ENCODE results near the gene KLHDC10. TPM values are rescaled to one million over a fixed set of nuclear protein-coding genes. Genes with fewer than 3 reads are reported as not detected.
"Not testable (repeated sequence)": the region's sequence is repeated elsewhere in the genome, so short reads cannot be mapped to it uniquely, and the experiment has no call there.

The KLHDC10 gene
- total RNA-seq, 1 experiment from 2014 or later: 37.5 TPM

DNA sequence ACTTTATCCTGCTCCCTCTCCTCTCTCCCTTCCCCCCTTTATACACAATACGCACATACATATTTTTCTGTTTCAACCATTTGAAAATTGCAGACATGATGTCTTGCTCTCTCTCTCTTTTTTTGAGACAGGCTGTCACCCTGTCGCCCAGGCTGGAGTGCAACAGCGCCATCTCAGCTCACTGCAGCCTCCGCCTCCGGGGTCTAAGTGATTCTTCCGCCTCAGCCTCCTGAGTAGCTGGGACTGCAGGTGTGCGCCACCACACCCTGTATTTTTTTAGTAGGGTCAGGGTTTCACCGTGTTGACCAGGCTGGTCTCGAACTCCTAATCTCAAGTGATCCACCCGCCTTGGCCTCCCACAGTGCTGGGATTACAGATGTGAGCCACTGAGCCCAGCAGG, 38.5 kb downstream of the KLHDC10 start:
- Histone ChIP-seq H3K9me3 (ENCODE audit: low read depth, low read length, poor library complexity, severe bottlenecking) (no peaks in the 10 kb centered on the region), H3K36me3 (ENCODE audit: insufficient read depth, low read length, poor library complexity, severe bottlenecking) (no peaks in the 10 kb centered on the region), H3K4me3 (ENCODE audit: low read depth, low read length, poor library complexity, severe bottlenecking) (no peak overlapping the region), H3K4me1 (ENCODE audit: insufficient read depth, low read length, poor library complexity, severe bottlenecking) (no peaks in the 10 kb centered on the region), H3K27me3 (replicated peaks; ENCODE audit: insufficient read depth, low read depth, low read length, poor library complexity) (no peaks in the 10 kb centered on the region), H3K27ac (ENCODE audit: low read depth, low read length, poor library complexity, severe bottlenecking) (no peak overlapping the region)
- intact Hi-C loops (cut with micrococcal nuclease; ENCODE audit: unreplicated experiment): no loop called here
- CTCF ChIA-PET: no interaction called here
- TF ChIP-seq EZH2 (IDR thresholded peaks at IDR 0.05; ENCODE audit: borderline replicate concordance, low read depth, low read length, poor library complexity, severe bottlenecking): no peak
- TF ChIP-seq, protein P1, sequence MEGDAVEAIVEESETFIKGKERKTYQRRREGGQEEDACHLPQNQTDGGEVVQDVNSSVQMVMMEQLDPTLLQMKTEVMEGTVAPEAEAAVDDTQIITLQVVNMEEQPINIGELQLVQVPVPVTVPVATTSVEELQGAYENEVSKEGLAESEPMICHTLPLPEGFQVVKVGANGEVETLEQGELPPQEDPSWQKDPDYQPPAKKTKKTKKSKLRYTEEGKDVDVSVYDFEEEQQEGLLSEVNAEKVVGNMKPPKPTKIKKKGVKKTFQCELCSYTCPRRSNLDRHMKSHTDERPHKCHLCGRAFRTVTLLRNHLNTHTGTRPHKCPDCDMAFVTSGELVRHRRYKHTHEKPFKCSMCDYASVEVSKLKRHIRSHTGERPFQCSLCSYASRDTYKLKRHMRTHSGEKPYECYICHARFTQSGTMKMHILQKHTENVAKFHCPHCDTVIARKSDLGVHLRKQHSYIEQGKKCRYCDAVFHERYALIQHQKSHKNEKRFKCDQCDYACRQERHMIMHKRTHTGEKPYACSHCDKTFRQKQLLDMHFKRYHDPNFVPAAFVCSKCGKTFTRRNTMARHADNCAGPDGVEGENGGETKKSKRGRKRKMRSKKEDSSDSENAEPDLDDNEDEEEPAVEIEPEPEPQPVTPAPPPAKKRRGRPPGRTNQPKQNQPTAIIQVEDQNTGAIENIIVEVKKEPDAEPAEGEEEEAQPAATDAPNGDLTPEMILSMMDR (conservative IDR thresholded peaks at IDR 0.05; ENCODE audit: low read depth, low read length): no peak
- BruUV-seq (replicated peaks): no TSS peak
- POLR2A ChIA-PET (ENCODE audit: low non-redundant PET): no interaction called here
- DNase-seq (ENCODE audit: low spot score): no peak

DNA sequence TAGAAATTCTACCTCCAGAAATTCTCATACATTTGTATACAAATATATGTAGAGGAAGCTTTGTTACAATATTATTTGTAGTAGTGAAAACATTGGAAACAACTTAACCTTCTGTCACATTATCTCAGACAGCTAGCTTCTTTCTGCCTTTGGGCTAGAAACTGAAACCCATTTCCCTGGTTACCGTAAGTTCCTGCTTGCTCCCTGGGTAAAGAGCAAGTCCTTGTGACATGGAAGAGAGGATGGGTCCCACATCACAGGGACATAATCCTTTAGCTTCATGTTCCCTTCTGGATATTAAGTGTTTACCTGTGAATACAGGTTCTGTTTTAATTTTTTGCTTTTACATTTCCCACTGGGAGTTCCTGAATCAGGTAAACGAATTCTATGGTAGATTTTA, 41.8 kb downstream of the KLHDC10 start:
- no peaks in the 10 kb centered on the region for H3K27me3 ChIP-seq (replicated peaks; ENCODE audit: insufficient read depth, low read depth, low read length, poor library complexity)
- H3K9me3 ChIP-seq (ENCODE audit: low read depth, low read length, poor library complexity, severe bottlenecking): no peaks in the 10 kb centered on the region
- no peaks in the 10 kb centered on the region for H3K36me3 ChIP-seq (ENCODE audit: insufficient read depth, low read length, poor library complexity, severe bottlenecking)
- TF ChIP-seq, protein P1 (conservative IDR thresholded peaks at IDR 0.05; ENCODE audit: low read depth, low read length): no peak
- TF ChIP-seq EZH2 (IDR thresholded peaks at IDR 0.05; ENCODE audit: borderline replicate concordance, low read depth, low read length, poor library complexity, severe bottlenecking): no peak
- DNase-seq (ENCODE audit: low spot score): no peak
- H3K27ac ChIP-seq (ENCODE audit: low read depth, low read length, poor library complexity, severe bottlenecking): no peak overlapping the region
- ChIA-PET CTCF (no interaction called here), POLR2A (ENCODE audit: low non-redundant PET) (no interaction called here)
- H3K4me3 ChIP-seq (ENCODE audit: low read depth, low read length, poor library complexity, severe bottlenecking): no peak overlapping the region
- intact Hi-C loops (cut with micrococcal nuclease; ENCODE audit: unreplicated experiment): no loop called here
- no peaks in the 10 kb centered on the region for H3K4me1 ChIP-seq (ENCODE audit: insufficient read depth, low read length, poor library complexity, severe bottlenecking)
- BruUV-seq (replicated peaks): no TSS peak

DNA sequence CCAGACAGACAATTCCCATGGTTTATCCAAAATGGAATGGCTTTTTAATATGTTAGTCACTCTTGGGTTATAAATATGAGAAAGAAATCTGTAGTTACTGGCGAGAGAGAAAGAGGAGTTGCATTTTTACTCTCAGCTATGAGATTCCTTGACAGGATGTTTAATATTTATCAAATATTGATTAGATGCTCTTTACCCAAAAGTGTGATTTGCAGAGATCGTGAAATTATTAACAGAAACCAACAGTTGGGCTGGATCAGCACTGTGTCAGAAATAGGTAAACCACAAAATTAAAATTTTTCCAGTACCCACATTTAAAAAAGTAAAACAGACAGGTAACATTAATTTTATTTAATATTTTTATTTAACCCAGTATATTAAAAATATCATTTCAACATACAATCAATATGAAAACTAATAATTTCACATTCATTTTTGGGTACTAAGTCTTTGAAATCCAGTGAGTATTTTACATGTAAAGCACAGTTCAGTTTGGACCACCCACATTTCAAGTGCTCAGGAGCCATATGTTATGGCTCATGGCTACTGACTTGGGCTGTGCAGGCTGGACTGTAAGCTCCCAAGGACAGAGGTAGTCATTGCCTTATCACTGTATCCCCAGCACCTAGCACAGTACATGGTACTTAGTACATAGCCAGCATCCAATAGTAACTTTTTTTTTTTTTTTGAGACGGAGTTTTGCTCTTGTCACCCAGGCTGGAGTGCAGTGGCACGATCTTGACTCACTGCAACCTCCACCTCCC, 42.5 kb downstream of the KLHDC10 start:
- no peaks in the 10 kb centered on the region for H3K27me3 ChIP-seq (replicated peaks; ENCODE audit: insufficient read depth, low read depth, low read length, poor library complexity)
- no peak overlapping the region for H3K4me3 ChIP-seq (ENCODE audit: low read depth, low read length, poor library complexity, severe bottlenecking)
- ChIA-PET POLR2A (ENCODE audit: low non-redundant PET) (no interaction called here), CTCF (no interaction called here)
- H3K4me1 ChIP-seq (ENCODE audit: insufficient read depth, low read length, poor library complexity, severe bottlenecking): no peaks in the 10 kb centered on the region
- intact Hi-C loops (cut with micrococcal nuclease; ENCODE audit: unreplicated experiment): no loop called here
- no peaks in the 10 kb centered on the region for H3K36me3 ChIP-seq (ENCODE audit: insufficient read depth, low read length, poor library complexity, severe bottlenecking)
- DNase-seq (ENCODE audit: low spot score): no peak
- H3K27ac ChIP-seq (ENCODE audit: low read depth, low read length, poor library complexity, severe bottlenecking): no peak overlapping the region
- no peak for TF ChIP-seq EZH2 (IDR thresholded peaks at IDR 0.05; ENCODE audit: borderline replicate concordance, low read depth, low read length, poor library complexity, severe bottlenecking)
- TF ChIP-seq, protein P1 (conservative IDR thresholded peaks at IDR 0.05; ENCODE audit: low read depth, low read length): no peak
- no TSS peak for BruUV-seq (replicated peaks)
- no peaks in the 10 kb centered on the region for H3K9me3 ChIP-seq (ENCODE audit: low read depth, low read length, poor library complexity, severe bottlenecking)

DNA sequence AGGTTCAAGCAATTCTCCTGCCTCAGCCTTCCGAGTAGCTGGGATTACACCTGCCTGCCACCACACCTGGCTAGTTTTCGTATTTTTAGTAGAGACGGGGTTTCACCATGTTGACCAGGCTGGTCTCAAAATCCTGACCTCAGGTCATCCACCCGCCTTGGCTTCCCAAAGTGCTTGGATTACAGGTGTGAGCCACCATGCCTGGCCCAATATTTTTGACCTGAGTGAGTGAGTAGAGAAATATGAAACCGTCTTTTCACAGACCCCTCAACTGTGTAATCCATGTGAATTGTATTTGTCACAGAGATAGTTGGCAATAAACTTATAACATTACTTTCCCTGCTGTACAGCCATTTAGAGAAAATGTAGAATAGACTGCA, 43.1 kb downstream of the KLHDC10 start:
- H3K27ac ChIP-seq (ENCODE audit: low read depth, low read length, poor library complexity, severe bottlenecking); H3K9me3 ChIP-seq (ENCODE audit: low read depth, low read length, poor library complexity, severe bottlenecking); H3K4me1 ChIP-seq (ENCODE audit: insufficient read depth, low read length, poor library complexity, severe bottlenecking); H3K27me3 ChIP-seq (replicated peaks; ENCODE audit: insufficient read depth, low read depth, low read length, poor library complexity); H3K4me3 ChIP-seq (ENCODE audit: low read depth, low read length, poor library complexity, severe bottlenecking); CTCF ChIA-PET; H3K36me3 ChIP-seq (ENCODE audit: insufficient read depth, low read length, poor library complexity, severe bottlenecking); intact Hi-C loops (cut with micrococcal nuclease; ENCODE audit: unreplicated experiment); BruUV-seq (replicated peaks); DNase-seq (ENCODE audit: low spot score); POLR2A ChIA-PET (ENCODE audit: low non-redundant PET): not testable (repeated sequence)
